HG02759 (cell line): Measurements from ENCODE around the gene DMRT2.

Experiments used
- ATAC-seq: cut with Tn5 transposase; IDR thresholded peaks from one replicate; pipeline ENCODE4 v1.9.1; 2021; ENCODE audit warnings: mild to moderate bottlenecking, moderate library complexity; ENCODE audit not compliant: unreplicated experiment

Gene DMRT2

DNA sequence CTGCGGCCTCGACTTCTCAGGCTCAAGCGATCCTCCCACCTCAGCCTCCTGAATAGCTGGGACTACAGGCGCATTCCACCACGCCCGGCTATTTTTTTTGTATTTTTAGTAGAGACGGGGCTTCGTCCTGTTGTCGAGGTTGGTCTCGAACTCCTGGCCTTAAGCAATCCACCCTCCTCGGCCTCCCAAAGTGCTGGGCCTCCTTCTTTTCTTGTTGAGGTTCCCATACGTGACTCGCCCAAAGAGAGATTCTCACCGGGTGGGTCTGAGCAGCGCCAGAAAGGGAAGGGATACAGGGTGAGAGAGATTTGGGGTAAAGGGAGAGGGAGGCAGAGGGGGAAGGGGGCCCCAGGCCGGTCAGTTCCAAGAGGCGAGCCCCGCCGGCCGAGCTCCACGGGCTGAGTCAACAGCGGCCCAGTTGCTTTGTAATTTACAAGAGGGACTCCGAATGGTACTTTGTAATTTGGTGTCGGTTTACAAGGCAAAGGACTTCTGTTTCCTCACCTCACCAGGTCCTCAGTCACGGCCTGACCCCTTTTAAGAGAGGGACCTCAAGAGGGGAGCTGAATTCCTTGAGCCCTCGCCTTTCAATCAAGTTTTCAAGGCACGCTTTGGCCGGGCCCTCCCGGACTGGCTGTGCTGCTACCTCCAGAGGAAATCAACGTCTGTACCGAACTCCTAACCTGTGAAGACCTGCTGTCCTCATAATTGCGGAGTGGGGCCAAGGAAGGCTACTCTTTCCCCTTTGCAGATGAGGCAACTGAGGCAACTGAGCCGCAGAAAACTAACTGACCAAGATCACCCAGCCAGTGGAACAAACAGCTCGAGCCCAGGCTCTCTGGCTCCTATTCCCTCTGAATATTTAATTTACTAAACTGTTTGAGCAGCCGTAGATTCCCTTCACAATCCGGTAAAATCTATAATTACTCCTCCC lies 3.3 kb upstream of the DMRT2 start:
- ATAC-seq, result no peak

GRCh38 chr9:1047591-1048230 lies 2.4 kb upstream of the DMRT2 start:
- no peak for ATAC-seq

DNA sequence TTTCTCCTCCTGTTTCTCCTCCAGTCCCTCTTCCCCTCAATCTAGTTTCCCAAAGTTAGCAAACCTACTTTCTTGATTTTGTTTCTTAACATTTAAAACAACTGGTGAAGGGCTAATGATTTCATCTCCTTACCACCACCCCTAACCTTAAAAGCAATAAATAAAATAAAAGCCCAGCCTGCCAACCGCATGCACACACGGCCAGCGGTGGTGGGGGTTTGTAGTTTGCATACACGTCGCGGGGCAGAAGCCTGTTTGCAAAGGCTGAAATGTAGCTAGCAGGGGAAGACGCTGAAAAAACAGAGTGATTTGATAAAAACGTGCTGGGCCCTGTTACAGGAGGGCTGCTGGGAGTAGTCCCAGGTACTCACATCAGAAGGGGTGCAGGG lies 1.9 kb upstream of the DMRT2 start:
- no peak for ATAC-seq

DNA sequence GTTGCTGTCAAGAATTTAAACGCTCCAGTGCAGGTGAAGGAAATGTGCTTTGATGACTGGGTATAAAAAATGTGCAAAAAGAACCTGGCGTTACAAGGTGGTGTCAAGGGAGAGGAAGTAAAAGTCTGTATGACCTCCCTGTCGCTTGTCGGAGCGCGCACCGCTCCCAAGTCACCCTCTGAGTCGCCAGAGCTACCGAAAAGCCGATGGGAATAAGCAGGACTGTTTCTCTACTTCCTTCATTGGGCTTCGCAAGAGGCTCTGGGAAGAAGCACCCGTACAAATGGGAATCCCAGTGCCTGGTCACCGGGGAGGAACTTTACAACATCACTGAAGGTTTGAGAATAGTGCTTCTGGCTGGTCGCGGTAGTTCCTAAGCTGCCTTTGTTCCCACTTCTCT lies 1.3 kb upstream of the DMRT2 start:
- no peak for ATAC-seq

DNA sequence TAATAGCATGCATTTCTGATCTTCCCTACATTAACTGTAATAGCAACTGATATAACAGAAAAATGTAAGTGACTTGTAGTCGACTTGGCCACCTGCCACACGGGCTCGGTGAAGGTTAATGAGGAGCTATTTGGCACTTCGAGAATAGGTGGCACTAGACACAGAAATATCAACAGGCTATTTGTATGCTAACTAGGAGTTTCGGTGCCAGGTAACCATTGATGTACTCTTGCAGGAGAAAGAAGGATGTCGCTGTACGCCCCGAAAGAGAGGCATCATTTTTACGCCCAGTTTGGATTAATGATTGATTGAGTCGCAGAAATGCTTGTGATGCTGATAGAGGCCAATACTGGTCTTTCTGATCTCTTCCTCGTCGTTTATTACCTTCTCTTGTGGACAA lies 516 bp upstream of the DMRT2 start:
- no peak for ATAC-seq

- ATAC-seq, result no peak
Observed at GRCh38 chr9:1051210-1051583, 1.0 kb downstream of the DMRT2 start.

GRCh38 chr9:1051584-1052275 lies 1.6 kb downstream of the DMRT2 start:
- ATAC-seq, result no peak

DNA sequence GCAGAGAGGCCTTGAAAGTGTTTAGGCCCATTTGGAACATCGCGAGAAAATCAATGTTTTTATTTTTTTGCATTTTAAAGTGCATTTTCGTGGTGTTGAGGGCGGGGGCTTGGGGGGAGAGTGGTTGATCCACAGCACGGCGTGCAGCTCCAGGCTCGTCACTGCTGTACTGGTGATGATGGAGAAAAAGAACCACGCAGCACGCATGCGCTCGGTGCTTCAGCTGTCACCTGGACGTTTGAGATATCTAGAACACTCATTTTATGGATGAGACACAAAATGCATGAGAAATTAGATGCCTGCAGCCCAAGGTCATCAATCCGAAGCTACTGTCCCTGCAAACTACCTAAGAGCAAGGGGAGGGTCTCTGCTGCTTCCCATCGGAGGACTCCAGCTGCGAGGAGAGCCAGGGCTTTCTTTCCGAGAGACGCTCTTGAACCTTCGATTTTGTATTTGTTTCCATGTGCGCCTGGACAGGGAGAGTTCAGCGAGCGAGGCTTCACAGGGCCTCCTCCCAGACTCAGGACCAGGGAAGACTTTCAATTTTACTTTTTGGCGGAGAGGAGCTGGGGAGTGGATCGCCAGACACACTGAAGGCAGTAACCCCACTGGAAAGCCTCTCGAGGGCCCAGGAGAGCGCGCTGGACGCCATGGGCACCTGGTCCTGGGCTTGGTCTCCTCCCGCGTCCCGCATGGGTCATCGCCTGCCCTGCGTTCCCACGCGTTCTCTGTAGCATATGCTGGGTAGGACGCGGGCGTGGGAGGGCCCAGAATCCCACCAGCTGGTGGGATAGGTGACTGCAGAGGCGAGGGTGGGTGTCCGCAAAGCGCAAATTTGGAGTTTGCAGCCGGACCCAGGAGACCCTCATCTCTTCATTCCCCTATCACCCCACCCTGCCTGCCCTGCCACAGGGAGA lies 2.5 kb downstream of the DMRT2 start:
- ATAC-seq, result no peak

DNA sequence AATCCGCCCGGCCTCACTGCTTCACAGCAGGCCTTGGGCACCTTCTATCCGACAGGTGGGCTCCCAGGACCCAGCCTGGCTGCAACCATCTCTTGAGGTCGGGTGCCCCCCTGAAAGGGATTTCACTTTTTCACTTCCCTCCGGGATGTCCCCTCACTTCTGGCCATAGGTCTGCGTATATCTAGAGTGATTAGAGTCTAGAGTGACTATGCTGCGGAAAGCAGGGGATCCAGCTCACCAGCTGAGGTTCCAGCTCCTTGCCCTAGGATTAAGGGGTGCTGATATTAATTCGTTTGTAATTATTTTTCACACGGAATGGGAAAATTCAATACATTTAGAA lies 3.1 kb downstream of the DMRT2 start:
- ATAC-seq, result no peak

DNA sequence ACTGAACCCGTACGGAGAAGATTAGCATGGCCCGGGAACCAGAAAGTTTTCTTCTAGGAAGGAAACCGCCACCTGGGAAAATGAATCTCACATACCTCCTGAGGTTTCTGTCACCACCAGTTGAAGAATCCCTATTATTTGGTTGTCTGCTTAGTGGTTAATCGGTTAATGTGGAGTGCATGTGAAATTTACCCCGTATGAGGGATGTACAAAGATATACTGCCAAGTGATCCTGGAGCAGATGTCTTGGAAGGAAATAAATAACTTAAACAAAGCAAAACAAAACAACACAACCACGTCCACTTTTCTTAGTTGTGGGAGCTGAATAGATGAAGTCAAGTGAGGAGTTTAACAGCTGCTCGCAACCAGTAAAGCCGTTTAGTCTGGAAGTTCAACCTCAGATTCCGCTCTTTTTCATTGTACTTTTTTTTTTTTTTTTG lies 3.8 kb downstream of the DMRT2 start:
- no peak for ATAC-seq

DNA sequence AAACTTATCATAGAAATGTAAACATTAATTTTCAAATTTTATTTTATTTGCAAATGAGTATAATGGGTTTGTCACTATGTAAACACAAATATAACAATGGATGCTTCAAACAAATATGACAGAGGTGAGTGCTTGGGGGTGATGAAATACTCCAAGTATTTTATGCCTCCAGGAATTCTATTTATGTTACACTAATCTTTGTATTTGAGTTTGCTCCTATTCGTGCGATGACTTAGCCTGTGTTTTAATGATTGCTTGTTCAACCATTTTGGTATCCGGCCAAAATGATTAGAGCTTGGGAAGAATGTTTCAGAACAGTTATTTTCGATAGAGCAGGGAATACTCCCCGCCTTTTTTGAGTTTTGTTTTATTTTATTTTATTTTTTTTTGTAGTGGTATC lies 5.0 kb downstream of the DMRT2 start:
- no peak for ATAC-seq

DNA sequence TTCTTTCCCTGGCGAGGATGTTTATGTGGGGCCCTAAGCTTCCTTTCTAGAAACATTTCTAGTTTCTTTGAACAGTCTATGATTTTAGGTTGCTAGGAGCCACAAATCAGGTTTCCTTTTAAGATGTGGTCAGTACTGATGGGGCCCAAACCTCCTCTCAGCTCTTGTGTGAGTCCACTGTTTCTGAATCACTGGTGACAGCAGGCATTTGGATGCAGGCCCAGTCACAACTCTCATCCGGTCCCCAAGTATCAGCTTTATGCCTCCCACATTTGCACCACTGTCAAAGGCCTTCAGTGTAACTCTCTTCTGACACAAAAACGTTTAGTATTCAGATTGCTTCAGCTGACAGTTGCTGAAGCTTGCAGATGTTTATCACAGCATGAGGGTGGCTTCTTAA lies 7.8 kb downstream of the DMRT2 start:
- ATAC-seq, result no peak

DNA sequence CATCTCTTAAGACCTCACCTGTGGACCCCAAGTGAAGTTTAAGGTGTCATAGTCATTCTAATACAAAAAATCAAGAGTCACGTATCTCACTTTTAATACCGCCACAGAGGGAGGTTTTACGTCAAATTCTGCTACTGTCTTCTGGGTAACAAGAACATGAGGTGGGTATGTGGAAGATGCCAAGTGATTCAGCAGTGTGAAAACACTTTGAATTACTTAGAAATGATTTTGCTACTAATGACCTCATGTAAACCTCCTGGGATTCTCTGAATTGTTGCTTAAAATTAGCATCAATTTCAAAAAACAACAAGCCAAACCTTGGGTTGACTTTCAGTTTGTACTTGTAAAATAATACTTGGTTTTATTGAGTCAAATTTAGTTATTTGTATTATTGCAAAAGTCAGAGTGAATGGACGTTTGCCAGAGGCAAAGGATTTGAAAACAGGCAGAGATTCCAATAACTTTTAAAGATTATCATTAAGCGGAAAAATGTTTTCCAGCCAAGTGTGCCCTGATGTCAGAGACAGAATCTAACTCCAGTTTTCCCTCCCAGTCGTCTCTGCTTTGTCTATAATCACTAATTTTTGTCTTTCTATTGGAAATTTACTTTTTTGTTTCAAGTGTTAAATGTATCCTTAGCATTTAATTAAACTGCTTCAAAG lies 8.8 kb downstream of the DMRT2 start:
- ATAC-seq, result no peak

DNA sequence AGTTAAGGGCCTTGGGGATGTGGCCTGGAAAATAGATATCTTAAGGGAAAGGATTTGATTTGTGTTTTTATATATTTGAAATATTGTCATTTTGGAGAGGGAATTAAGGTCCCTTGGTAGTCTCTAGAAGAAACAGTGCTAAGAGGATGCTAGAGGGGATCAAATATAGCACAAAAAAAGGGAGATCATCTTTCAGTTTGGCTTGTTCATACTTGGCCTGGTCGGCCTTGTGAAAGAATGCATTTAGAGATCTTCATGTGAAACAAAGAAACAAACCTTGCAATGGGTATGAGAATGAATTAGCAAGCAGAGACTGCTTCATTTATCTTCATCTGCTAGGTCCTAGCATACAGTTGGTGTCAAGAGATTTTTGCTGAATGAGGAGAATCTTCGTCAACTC lies 15.0 kb downstream of the DMRT2 start:
- ATAC-seq, result no peak

DNA sequence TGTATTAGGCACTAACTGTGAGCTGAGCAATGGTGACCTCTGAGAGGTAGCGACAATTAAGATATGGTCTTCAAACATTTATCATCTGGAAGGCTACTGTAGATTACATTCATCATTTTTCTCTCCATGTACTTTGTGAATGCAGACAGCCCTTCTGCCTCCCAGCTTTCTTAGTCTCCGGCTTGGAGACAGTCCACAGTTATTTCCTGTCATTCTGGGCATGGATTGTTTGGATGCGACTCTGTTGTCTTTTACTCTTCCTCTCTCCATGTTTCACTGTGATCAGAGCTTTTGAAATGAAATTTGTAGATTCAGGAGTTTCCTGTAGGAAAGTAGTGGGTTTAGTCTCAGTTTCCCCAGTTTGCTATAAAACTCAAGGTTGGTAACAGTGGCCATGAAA lies 20.5 kb downstream of the DMRT2 start:
- no peak for ATAC-seq

DNA sequence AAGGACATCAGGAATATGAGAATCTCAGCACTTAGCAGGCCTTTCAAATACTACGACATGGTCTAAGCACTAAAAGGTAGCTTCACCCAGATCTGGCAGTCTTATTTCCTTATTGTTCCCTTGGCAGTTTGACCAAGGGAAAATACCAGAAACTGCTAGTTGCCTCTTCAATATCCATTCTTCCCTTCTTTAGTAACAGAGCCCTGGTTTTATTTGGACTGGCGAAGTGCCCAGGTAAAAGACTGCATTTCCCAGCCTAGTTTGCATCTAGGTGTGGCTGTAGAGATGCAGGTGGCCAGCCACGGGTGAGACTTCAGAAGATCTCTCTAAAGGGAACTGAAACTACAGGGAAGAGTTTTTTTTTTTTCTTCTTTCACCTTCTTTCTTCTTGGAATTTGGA lies 21.6 kb downstream of the DMRT2 start:
- no peak for ATAC-seq

DNA sequence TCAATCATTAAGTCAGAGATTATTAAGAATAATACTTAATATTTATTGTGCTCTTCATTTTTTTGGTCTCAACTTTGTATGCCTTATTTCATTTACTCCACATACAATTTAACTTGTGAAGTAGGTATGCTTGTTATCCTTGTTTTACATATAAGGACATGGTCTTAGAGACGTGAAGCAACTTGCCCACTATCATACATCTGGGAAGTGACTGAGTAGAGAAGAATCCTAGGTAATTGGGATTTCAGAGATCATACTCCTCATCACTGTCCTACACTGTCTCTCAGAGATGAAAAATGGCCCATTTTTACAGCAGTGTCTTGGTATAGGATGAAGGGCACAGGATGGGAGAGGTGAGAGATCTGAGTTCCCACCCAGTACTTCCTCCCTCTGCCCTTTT lies 23.3 kb downstream of the DMRT2 start:
- ATAC-seq, result no peak

DNA sequence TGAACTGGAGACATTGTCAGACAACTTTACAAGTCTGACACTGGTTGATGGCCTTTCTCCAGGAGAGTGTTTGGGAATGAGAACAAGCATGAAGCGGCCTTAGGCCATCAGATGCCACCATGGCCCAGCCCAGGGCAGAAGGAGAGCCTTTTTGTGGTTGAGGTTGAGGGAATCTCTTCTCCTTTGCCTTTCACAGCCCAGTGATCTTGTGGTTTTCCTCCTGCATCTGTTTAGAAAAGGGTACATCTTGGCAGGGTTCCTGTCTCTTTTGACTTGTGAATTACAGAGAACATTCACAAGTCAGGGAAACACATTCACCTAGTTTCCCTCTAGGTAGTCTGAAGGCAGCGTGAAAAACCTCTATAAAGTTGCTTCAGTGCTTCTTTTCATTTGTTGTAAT lies 27.5 kb downstream of the DMRT2 start:
- no peak for ATAC-seq

- no peak for ATAC-seq
Observed at GRCh38 chr9:1083325-1083913, 33.3 kb downstream of the DMRT2 start.

- no peak for ATAC-seq
Observed at GRCh38 chr9:1085086-1085485, 34.9 kb downstream of the DMRT2 start.
